Peyer's patch (tissue), 4 donors: ENCODE results near the gene SMG7.

Experiments used
- CTCF ChIP-seq, 6 experiments: fragments of 450-650 bp in 4 of 6; fragments of 200-600 bp in 2 of 6; sonication (generic) in 1 of 6; IDR thresholded peaks; one replicate each; pipeline ENCODE4 v1.5.1; 2017 to 2019; ENCODE audit warnings: antibody characterized with exemption in 6 of 6, mild to moderate bottlenecking in 3 of 6, moderate library complexity in 1 of 6
- POLR2A ChIP-seq, 2 donors: fragments of 450-650 bp; IDR thresholded peaks; one replicate each; pipeline ENCODE4 v1.5.1; 2017; ENCODE audit warnings: antibody characterized with exemption in 2 of 2, mild to moderate bottlenecking in 2 of 2, moderate library complexity in 2 of 2

DNA sequence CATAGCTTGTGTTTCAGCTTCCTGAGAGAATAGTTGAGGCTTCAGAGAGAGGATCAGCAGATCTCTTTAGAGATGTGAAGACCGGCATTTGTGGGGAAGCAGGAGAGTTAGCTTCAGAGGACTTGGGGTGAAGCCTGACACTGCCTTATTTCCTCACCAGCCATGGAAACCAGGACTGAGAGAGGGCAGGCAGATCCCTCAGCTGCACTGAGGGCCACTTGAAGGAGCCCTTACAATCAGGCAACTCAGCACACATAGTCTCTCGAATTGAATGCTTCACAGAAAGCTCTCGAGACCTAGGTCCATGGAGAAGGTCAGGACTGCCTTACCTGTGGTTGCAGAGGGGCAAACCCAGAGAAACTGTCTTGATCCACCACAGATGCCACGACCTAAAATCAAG is 98.2 kb downstream of the SMG7 start:
- TF ChIP-seq CTCF (IDR thresholded peaks at IDR 0.05) (no peak), POLR2A (IDR thresholded peaks at IDR 0.05) (no peak)
